ENCODE results near the gene RETREG1.

Gene RETREG1

DNA sequence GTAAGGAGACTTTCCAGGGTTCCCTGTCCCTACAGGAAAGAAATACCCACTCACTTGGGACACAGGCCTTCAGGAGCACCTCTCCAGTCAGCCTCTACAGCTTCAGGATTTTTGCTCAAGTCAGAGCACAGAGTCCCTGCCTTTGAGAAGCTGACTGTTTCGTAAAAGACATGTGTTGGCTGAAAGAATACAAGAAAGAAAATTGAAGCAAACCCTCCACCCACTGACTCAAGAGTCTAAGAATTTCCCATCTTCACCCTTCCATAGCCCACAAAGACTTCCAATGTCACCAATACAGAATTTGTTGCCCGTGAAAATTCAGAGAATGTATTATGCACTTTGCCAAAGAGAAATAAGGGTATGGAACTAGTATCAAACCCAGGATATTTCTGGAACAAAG is 98.2 kb downstream of the RETREG1 start:
- H2AFZ ChIP-seq (ENCODE audit: low read depth, low read length) = no peak overlapping the region
- H3K27ac ChIP-seq (ENCODE audit: low read length, poor library complexity, severe bottlenecking) = no peak overlapping the region
- no peak overlapping the region for H2BK5ac ChIP-seq (ENCODE audit: low read depth, low read length, poor library complexity, severe bottlenecking)
- H2BK15ac ChIP-seq (ENCODE audit: low read depth, poor library complexity, severe bottlenecking) = no peak overlapping the region
- DNase-seq = no peak
- H3K9me3 ChIP-seq (ENCODE audit: control insufficient read depth, low read length) = no peaks in the 10 kb centered on the region
- H4K91ac ChIP-seq (ENCODE audit: low read length) = no peak overlapping the region
- H4K8ac ChIP-seq (ENCODE audit: low read length) = no peak overlapping the region
- H3K9ac ChIP-seq (ENCODE audit: low read length) = no peak overlapping the region
- peaks cover 2% of the 10 kb centered on the region for H3K4me1 ChIP-seq (ENCODE audit: control insufficient read depth, insufficient read depth, low read depth, low read length)
- no peak overlapping the region for H3K14ac ChIP-seq (ENCODE audit: low read length in 2 of 2)
- WGBS = 100% methylated on average over 1 of the region's 2 CpGs
- H3K23ac ChIP-seq (ENCODE audit: low read length in 2 of 2) = no peak overlapping the region
- no peaks in the 10 kb centered on the region for H3K79me1 ChIP-seq (replicated peaks; ENCODE audit: low read length, poor library complexity, severe bottlenecking)
- no peak overlapping the region for H2BK120ac ChIP-seq (ENCODE audit: low read depth, low read length)
- H3K4me3 ChIP-seq (ENCODE audit: insufficient read depth in 1 of 2, low read depth in 1 of 2, low read length in 2 of 2) = no peak overlapping the region
- no peak overlapping the region for H3K18ac ChIP-seq (ENCODE audit: low read depth in 1 of 2, low read length in 2 of 2)
- H3K4ac ChIP-seq (ENCODE audit: low read depth in 1 of 2, low read length in 2 of 2) = no peak overlapping the region
- no peak overlapping the region for H2BK12ac ChIP-seq (ENCODE audit: low read length in 2 of 2)
- H3K36me3 ChIP-seq (ENCODE audit: control insufficient read depth in 1 of 2, insufficient read depth in 2 of 2, low read depth in 1 of 2, low read length in 2 of 2) = no peaks in the 10 kb centered on the region
- H3K27me3 ChIP-seq (ENCODE audit: control insufficient read depth in 1 of 2, insufficient read depth in 1 of 2, low read length in 2 of 2) = peaks cover 3 to 6% of the 10 kb centered on the region in 2 experiments
- no peak overlapping the region for H2AK5ac ChIP-seq (ENCODE audit: low read length, severe bottlenecking)
- no peak overlapping the region for H3K4me2 ChIP-seq (ENCODE audit: low read length, poor library complexity, severe bottlenecking)

DNA sequence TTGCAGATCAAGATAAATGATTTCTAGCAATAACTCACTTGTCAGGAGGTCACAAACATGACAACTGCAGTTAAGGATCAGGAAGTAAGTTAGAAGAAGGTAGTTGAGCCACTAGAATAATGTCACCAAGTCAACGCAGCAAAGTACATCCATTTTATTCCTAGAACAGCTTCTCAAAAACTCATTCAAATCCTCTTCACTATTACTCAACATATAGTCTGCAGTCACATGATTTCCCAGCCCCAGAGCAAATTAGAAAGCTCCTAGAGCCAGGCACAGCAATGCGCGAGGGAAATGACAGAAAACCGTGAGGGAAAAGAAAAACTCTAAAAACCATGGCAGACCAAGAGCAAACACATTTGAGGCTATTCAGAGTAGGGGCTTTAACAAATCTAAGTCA is 101.3 kb downstream of the RETREG1 start:
- Histone ChIP-seq H3K4me2 (ENCODE audit: low read length, poor library complexity, severe bottlenecking) (no peak overlapping the region), H3K36me3 (ENCODE audit: control insufficient read depth in 1 of 2, insufficient read depth in 2 of 2, low read depth in 1 of 2, low read length in 2 of 2) (no peaks in the 10 kb centered on the region), H3K23ac (ENCODE audit: low read length in 2 of 2) (no peak overlapping the region), H3K4ac (ENCODE audit: low read depth in 1 of 2, low read length in 2 of 2) (no peak overlapping the region), H3K79me1 (replicated peaks; ENCODE audit: low read length, poor library complexity, severe bottlenecking) (no peaks in the 10 kb centered on the region), H2AFZ (ENCODE audit: low read depth, low read length) (no peak overlapping the region), H2AK5ac (ENCODE audit: low read length, severe bottlenecking) (no peak overlapping the region), H2BK120ac (ENCODE audit: low read depth, low read length) (no peak overlapping the region), H2BK5ac (ENCODE audit: low read depth, low read length, poor library complexity, severe bottlenecking) (no peak overlapping the region), H2BK15ac (ENCODE audit: low read depth, poor library complexity, severe bottlenecking) (no peak overlapping the region), H3K27ac (ENCODE audit: low read length, poor library complexity, severe bottlenecking) (no peak overlapping the region), H3K18ac (ENCODE audit: low read depth in 1 of 2, low read length in 2 of 2) (no peak overlapping the region), H3K9ac (ENCODE audit: low read length) (no peak overlapping the region), H3K14ac (ENCODE audit: low read length in 2 of 2) (no peak overlapping the region), H3K4me3 (ENCODE audit: insufficient read depth in 1 of 2, low read depth in 1 of 2, low read length in 2 of 2) (no peak overlapping the region), H4K8ac (ENCODE audit: low read length) (no peak overlapping the region), H4K91ac (ENCODE audit: low read length) (no peak overlapping the region), H2BK12ac (ENCODE audit: low read length in 2 of 2) (no peak overlapping the region), H3K27me3 (ENCODE audit: control insufficient read depth in 1 of 2, insufficient read depth in 1 of 2, low read length in 2 of 2) (no peaks in the 10 kb centered on the region), H3K4me1 (ENCODE audit: control insufficient read depth, insufficient read depth, low read depth, low read length) (no peaks in the 10 kb centered on the region), H3K9me3 (ENCODE audit: control insufficient read depth, low read length) (no peaks in the 10 kb centered on the region)
- no peak for DNase-seq
- 96% methylated on average over 3 of the region's 4 CpGs for WGBS

DNA sequence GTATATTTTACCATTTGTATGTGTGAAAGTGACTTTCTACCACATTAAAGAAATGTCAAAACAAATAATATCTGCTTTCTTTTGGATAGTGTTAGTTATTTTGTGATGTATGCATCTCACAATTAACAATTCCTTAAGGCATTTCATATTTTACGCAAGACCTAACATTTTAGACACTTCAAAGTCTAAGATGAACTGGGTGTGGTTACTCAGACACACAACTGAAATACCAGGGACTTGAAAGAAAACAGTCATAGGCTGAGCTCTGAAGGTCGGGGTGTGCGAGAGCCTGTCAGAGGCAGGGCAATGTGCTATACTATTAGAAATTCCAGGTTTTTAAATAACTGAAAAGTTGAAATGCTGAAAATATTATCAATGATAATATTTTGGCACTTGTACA is 106.7 kb downstream of the RETREG1 start:
- H3K9ac ChIP-seq (ENCODE audit: low read length) = no peak overlapping the region
- 89% methylated on average over 3 of the region's 3 CpGs for WGBS
- H2BK5ac ChIP-seq (ENCODE audit: low read depth, low read length, poor library complexity, severe bottlenecking) = no peak overlapping the region
- no peak overlapping the region for H4K91ac ChIP-seq (ENCODE audit: low read length)
- no peak overlapping the region for H2BK15ac ChIP-seq (ENCODE audit: low read depth, poor library complexity, severe bottlenecking)
- H3K27ac ChIP-seq (ENCODE audit: low read length, poor library complexity, severe bottlenecking) = no peak overlapping the region
- H2BK120ac ChIP-seq (ENCODE audit: low read depth, low read length) = no peak overlapping the region
- H2AFZ ChIP-seq (ENCODE audit: low read depth, low read length) = no peak overlapping the region
- H3K9me3 ChIP-seq (ENCODE audit: control insufficient read depth, low read length) = no peaks in the 10 kb centered on the region
- no peak for DNase-seq
- H4K8ac ChIP-seq (ENCODE audit: low read length) = no peak overlapping the region
- H3K4me1 ChIP-seq (ENCODE audit: control insufficient read depth, insufficient read depth, low read depth, low read length) = peaks cover 3% of the 10 kb centered on the region
- no peak overlapping the region for H3K4me2 ChIP-seq (ENCODE audit: low read length, poor library complexity, severe bottlenecking)
- H3K23ac ChIP-seq (ENCODE audit: low read length in 2 of 2) = no peak overlapping the region
- no peak overlapping the region for H3K18ac ChIP-seq (ENCODE audit: low read depth in 1 of 2, low read length in 2 of 2)
- H2AK5ac ChIP-seq (ENCODE audit: low read length, severe bottlenecking) = no peak overlapping the region
- H3K27me3 ChIP-seq (ENCODE audit: control insufficient read depth in 1 of 2, insufficient read depth in 1 of 2, low read length in 2 of 2) = no peaks in the 10 kb centered on the region
- H3K4me3 ChIP-seq (ENCODE audit: insufficient read depth in 1 of 2, low read depth in 1 of 2, low read length in 2 of 2) = no peak overlapping the region
- H3K14ac ChIP-seq (ENCODE audit: low read length in 2 of 2) = no peak overlapping the region
- H2BK12ac ChIP-seq (ENCODE audit: low read length in 2 of 2) = no peak overlapping the region
- H3K4ac ChIP-seq (ENCODE audit: low read depth in 1 of 2, low read length in 2 of 2) = no peak overlapping the region
- no peaks in the 10 kb centered on the region for H3K79me1 ChIP-seq (replicated peaks; ENCODE audit: low read length, poor library complexity, severe bottlenecking)
- H3K36me3 ChIP-seq (ENCODE audit: control insufficient read depth in 1 of 2, insufficient read depth in 2 of 2, low read depth in 1 of 2, low read length in 2 of 2) = no peaks in the 10 kb centered on the region

DNA sequence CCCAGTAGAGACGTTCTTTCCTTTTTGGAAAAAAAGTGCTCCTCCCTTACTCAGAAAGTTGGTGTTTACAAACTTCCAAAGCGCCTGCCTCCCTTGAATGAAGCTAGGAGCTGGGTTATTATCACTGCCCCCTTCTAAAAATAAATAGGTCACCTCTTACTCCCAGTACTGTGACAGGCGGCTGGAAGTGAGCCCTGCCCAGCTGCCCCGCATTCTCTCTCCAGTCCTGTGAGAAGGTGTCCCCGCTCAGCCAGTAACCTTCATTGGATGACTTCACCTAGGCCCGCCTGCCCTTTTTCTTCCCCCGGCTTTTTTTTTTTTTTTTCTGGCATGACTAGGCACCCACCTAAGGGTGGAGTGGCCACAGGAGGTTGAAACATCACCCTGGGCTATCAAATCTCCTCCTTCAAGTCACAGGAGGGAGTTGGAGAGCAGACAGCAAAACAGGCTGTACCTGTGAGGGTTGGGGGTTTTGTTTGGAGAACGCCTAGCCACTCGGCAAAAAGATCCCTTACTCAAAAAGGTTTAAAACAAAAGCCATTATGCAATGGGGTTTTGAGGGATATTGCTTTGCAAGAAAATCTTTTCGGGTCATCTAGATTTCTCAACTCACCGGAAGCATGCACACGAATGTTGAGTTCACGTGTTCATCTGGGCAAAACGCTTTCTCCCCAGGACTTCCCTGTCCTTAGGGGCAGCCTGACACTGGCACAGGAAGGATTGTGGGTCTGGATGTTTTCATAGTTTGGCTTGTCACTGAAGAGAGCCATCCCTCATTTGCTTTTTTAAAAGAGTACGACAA is 107.9 kb downstream of the RETREG1 start:
- Histone ChIP-seq H2AFZ (ENCODE audit: low read depth, low read length) (no peak overlapping the region), H3K4ac (ENCODE audit: low read depth in 1 of 2, low read length in 2 of 2) (no peak overlapping the region), H2BK5ac (ENCODE audit: low read depth, low read length, poor library complexity, severe bottlenecking) (no peak overlapping the region), H2BK120ac (ENCODE audit: low read depth, low read length) (no peak overlapping the region), H3K9ac (ENCODE audit: low read length) (peak overlapping the region; percentile 65), H3K27me3 (ENCODE audit: control insufficient read depth in 1 of 2, insufficient read depth in 1 of 2, low read length in 2 of 2) (no peaks in the 10 kb centered on the region), H3K27ac (ENCODE audit: low read length, poor library complexity, severe bottlenecking) (no peak overlapping the region), H3K9me3 (ENCODE audit: control insufficient read depth, low read length) (no peaks in the 10 kb centered on the region), H2BK12ac (ENCODE audit: low read length in 2 of 2) (no peak overlapping the region), H3K23ac (ENCODE audit: low read length in 2 of 2) (no peak overlapping the region), H4K8ac (ENCODE audit: low read length) (no peak overlapping the region), H2AK5ac (ENCODE audit: low read length, severe bottlenecking) (no peak overlapping the region), H3K18ac (ENCODE audit: low read depth in 1 of 2, low read length in 2 of 2) (no peak overlapping the region), H3K14ac (ENCODE audit: low read length in 2 of 2) (no peak overlapping the region), H3K4me3 (ENCODE audit: insufficient read depth in 1 of 2, low read depth in 1 of 2, low read length in 2 of 2) (peak overlapping the region in 1 of 2 experiments; percentile 6), H2BK15ac (ENCODE audit: low read depth, poor library complexity, severe bottlenecking) (no peak overlapping the region), H3K4me2 (ENCODE audit: low read length, poor library complexity, severe bottlenecking) (peak overlapping the region; percentile 37), H3K79me1 (replicated peaks; ENCODE audit: low read length, poor library complexity, severe bottlenecking) (no peaks in the 10 kb centered on the region), H4K91ac (ENCODE audit: low read length) (no peak overlapping the region), H3K4me1 (ENCODE audit: control insufficient read depth, insufficient read depth, low read depth, low read length) (peaks cover 3% of the 10 kb centered on the region), H3K36me3 (ENCODE audit: control insufficient read depth in 1 of 2, insufficient read depth in 2 of 2, low read depth in 1 of 2, low read length in 2 of 2) (no peaks in the 10 kb centered on the region)
- 43% methylated on average over 12 of the region's 15 CpGs for WGBS
- no peak for DNase-seq

All from mesenchymal stem cell (in vitro differentiated cells and primary cell).